H9 (cell line): ENCODE data around the gene FAM177A1. TPM values are rescaled to one million over a fixed set of nuclear protein-coding genes. Genes with fewer than 3 reads are reported as not detected.

Experiments used
- DNase-seq: peaks from one replicate; pipeline ENCODE4 v3.0.0-alpha.2; 2017
- H2AFZ ChIP-seq: one replicate; pipeline ENCODE4 v1.6.1; 2013; ENCODE audit warnings: mild to moderate bottlenecking, low read length, control low read depth, moderate library complexity
- H2AK5ac ChIP-seq: 2 replicates; pipeline ENCODE4 v1.6.1; 2013; ENCODE audit warnings: low read length, control low read depth, mixed read lengths; ENCODE audit not compliant: insufficient read length
- H2BK120ac ChIP-seq: one replicate; pipeline ENCODE4 v1.6.1; 2013; ENCODE audit warnings: low read depth, mild to moderate bottlenecking, low read length, control low read depth, inconsistent platforms; ENCODE audit not compliant: poor library complexity, severe bottlenecking
- H2BK12ac ChIP-seq: 2 replicates; pipeline ENCODE4 v1.6.1; 2013; ENCODE audit warnings: low read length, control low read depth, mixed read lengths, low read depth; ENCODE audit not compliant: insufficient read length
- H2BK15ac ChIP-seq: 2 replicates; pipeline ENCODE4 v1.6.1; 2013; ENCODE audit warnings: low read depth, low read length, control low read depth
- H2BK20ac ChIP-seq: one replicate; pipeline ENCODE4 v1.6.1; 2013; ENCODE audit warnings: low read depth, mild to moderate bottlenecking, low read length, control low read depth, inconsistent platforms; ENCODE audit not compliant: poor library complexity, severe bottlenecking
- H2BK5ac ChIP-seq: 2 replicates; pipeline ENCODE4 v1.6.1; 2013; ENCODE audit warnings: low read length, control low read depth, mixed read lengths; ENCODE audit not compliant: insufficient read length
- H3K14ac ChIP-seq: 2 replicates; pipeline ENCODE4 v1.6.1; 2013; ENCODE audit warnings: low read length, control low read depth; ENCODE audit not compliant: insufficient read depth
- H3K18ac ChIP-seq: 2 replicates; pipeline ENCODE4 v1.6.1; 2013; ENCODE audit warnings: low read depth, mild to moderate bottlenecking, mixed read lengths, low read length, control low read depth; ENCODE audit not compliant: insufficient read length
- H3K23ac ChIP-seq: 2 replicates; pipeline ENCODE4 v1.6.1; 2013; ENCODE audit warnings: low read length, control low read depth, mixed read lengths, low read depth; ENCODE audit not compliant: insufficient read length
- H3K23me2 ChIP-seq: 2 replicates; pipeline ENCODE4 v1.6.1; 2013; ENCODE audit warnings: low read depth, mild to moderate bottlenecking, mixed read lengths, low read length, control low read depth; ENCODE audit not compliant: insufficient read length, poor library complexity, severe bottlenecking
- H3K27ac ChIP-seq: 2 replicates; pipeline ENCODE4 v1.5.1; 2013; ENCODE audit warnings: low read length, control low read depth, mixed read lengths, low read depth; ENCODE audit not compliant: insufficient read length
- H3K27me3 ChIP-seq: 2 replicates; pipeline ENCODE4 v1.6.1; 2013; ENCODE audit warnings: low read length, control low read depth, inconsistent platforms; ENCODE audit not compliant: insufficient read depth
- H3K4ac ChIP-seq: 2 replicates; pipeline ENCODE4 v1.6.1; 2013; ENCODE audit warnings: low read depth, mild to moderate bottlenecking, control low read depth, inconsistent platforms, low read length, moderate library complexity
- H3K4me1 ChIP-seq: 2 replicates; pipeline ENCODE4 v1.6.1; 2013; ENCODE audit warnings: low read length, control low read depth, inconsistent platforms; ENCODE audit not compliant: insufficient read depth
- H3K4me2 ChIP-seq: 2 replicates; pipeline ENCODE4 v1.6.1; 2013; ENCODE audit warnings: low read length, control low read depth, mixed read lengths; ENCODE audit not compliant: insufficient read length, insufficient read depth
- H3K56ac ChIP-seq: 2 replicates; pipeline ENCODE4 v1.6.1; 2013; ENCODE audit warnings: low read depth, mild to moderate bottlenecking, mixed read lengths, low read length, control low read depth; ENCODE audit not compliant: insufficient read length
- H3K79me1 ChIP-seq: 2 replicates; pipeline ENCODE4 v1.6.1; 2013; ENCODE audit warnings: low read depth, mild to moderate bottlenecking, moderate library complexity, low read length, control low read depth, inconsistent platforms; ENCODE audit not compliant: insufficient read depth, poor library complexity, severe bottlenecking
- H3K79me2 ChIP-seq: 2 replicates; pipeline ENCODE4 v1.6.1; 2013; ENCODE audit warnings: low read length, control low read depth, inconsistent platforms; ENCODE audit not compliant: insufficient read depth
- H3K9ac ChIP-seq: 2 replicates; pipeline ENCODE4 v1.6.1; 2013; ENCODE audit warnings: low read length, control low read depth, mixed read lengths; ENCODE audit not compliant: insufficient read length; ENCODE audit errors: extremely low read depth
- H3K9me3 ChIP-seq: one replicate; pipeline ENCODE4 v1.6.1; 2013; ENCODE audit warnings: low read depth, low read length, inconsistent platforms; ENCODE audit not compliant: control insufficient read depth
- H3T11ph ChIP-seq: one replicate; pipeline ENCODE4 v1.6.1; 2013; ENCODE audit warnings: mild to moderate bottlenecking, low read length, control low read depth, inconsistent platforms
- H4K20me1 ChIP-seq: one replicate; pipeline ENCODE4 v1.6.1; 2013; ENCODE audit not compliant: control insufficient read depth, insufficient read length, insufficient read depth
- H4K5ac ChIP-seq: 2 replicates; pipeline ENCODE4 v1.6.1; 2013; ENCODE audit warnings: low read depth, mild to moderate bottlenecking, mixed read lengths, low read length, control low read depth; ENCODE audit not compliant: insufficient read length
- H4K8ac ChIP-seq: replicated peaks from 2 replicates; pipeline ENCODE4 v1.6.1; 2013; ENCODE audit warnings: low read length, control low read depth, mixed read lengths, low read depth; ENCODE audit not compliant: insufficient read length
- H4K91ac ChIP-seq: 2 replicates; pipeline ENCODE4 v1.6.1; 2013; ENCODE audit warnings: low read depth, mild to moderate bottlenecking, moderate library complexity, mixed read lengths, low read length, control low read depth; ENCODE audit not compliant: insufficient read length
- H3K27ac Mint-ChIP-seq, 3 experiments: 2 replicates in 2 of 3; 3 replicates in 1 of 3; pipeline ENCODE4 v1.8.0; 2020 to 2021; ENCODE audit warnings: mixed read lengths in 3 of 3, mild to moderate bottlenecking in 1 of 3, moderate library complexity in 1 of 3
- H3K27me3 Mint-ChIP-seq: 2 replicates; pipeline ENCODE4 v1.8.0; 2021; ENCODE audit warnings: low read depth, mild to moderate bottlenecking, moderate library complexity, mixed read lengths
- H3K36me3 Mint-ChIP-seq, 3 experiments: 2 replicates in 2 of 3; 3 replicates in 1 of 3; pipeline ENCODE4 v1.8.0; 2020 to 2021; ENCODE audit warnings: low read depth in 3 of 3, mixed read lengths in 3 of 3; ENCODE audit not compliant: insufficient read depth in 1 of 3
- H3K4me1 Mint-ChIP-seq, 2 experiments: 2 replicates each; pipeline ENCODE4 v1.8.0; 2020; ENCODE audit warnings: mixed read lengths in 2 of 2
- H3K4me3 Mint-ChIP-seq, 2 experiments: 2 replicates in 1 of 2; 3 replicates in 1 of 2; pipeline ENCODE4 v1.8.0; 2020 to 2021; ENCODE audit warnings: mild to moderate bottlenecking in 2 of 2, mixed read lengths in 2 of 2, moderate library complexity in 1 of 2
- H3K9me3 Mint-ChIP-seq, 2 experiments: 2 replicates in 1 of 2; 3 replicates in 1 of 2; pipeline ENCODE4 v1.8.0; 2020; ENCODE audit warnings: mild to moderate bottlenecking in 2 of 2, mixed read lengths in 2 of 2, moderate library complexity in 1 of 2
- CTCF ChIP-seq: fragments of 200-600 bp; sonication (generic); conservative IDR thresholded peaks from 3 replicates; pipeline ENCODE4 v1.8.0; 2021; ENCODE audit warnings: antibody characterized with exemption, mild to moderate bottlenecking
- WGBS: extraction: QIAGEN DNeasy Blood & Tissue Kit; methylation state at CpG from one replicate; pipeline ENCODE4 v1.1.7; 2013; ENCODE audit warnings: missing lambda C conversion rate, low lambda C conversion rate, mixed read lengths; ENCODE audit not compliant: insufficient read length; ENCODE audit errors: extremely low coverage; 5-methylcytosine and 5-hydroxymethylcytosine counted together
- total RNA-seq: library from RNA; stranded (reverse); gene quantifications from 2 replicates; pipeline ENCODE4 v1.2.1, GENCODE V29; 2021

Gene FAM177A1
- total RNA-seq, 1 experiment from 2014 or later, result 43.1 TPM

GRCh38 chr14:34997762-34998161, 48.3 kb upstream of the FAM177A1 start:
- Histone ChIP-seq H2BK5ac (no peak overlapping the region), H3K79me2 (no peaks in the 10 kb centered on the region), H3K14ac (no peak overlapping the region), H3K4ac (no peak overlapping the region), H3K9ac (no peak overlapping the region), H3K23ac (no peak overlapping the region), H3K9me3 (no peaks in the 10 kb centered on the region), H2AK5ac (no peak overlapping the region), H2AFZ (no peak overlapping the region), H4K8ac (no peak overlapping the region), H4K5ac (no peak overlapping the region), H3K56ac (no peak overlapping the region), H3K27me3 (no peaks in the 10 kb centered on the region), H4K91ac (no peak overlapping the region), H3K4me2 (no peak overlapping the region), H4K20me1 (no peaks in the 10 kb centered on the region), H3K27ac (no peak overlapping the region), H3T11ph (no peak overlapping the region), H3K4me1 (no peaks in the 10 kb centered on the region), H2BK12ac (no peak overlapping the region), H3K23me2 (no peaks in the 10 kb centered on the region), H3K79me1 (no peaks in the 10 kb centered on the region), H3K18ac (no peak overlapping the region), H2BK120ac (no peak overlapping the region), H2BK20ac (no peak overlapping the region), H2BK15ac (no peak overlapping the region)
- WGBS, result no CpG with 5 or more reads among the region's 3 CpGs
- H3K36me3 Mint-ChIP-seq, result peaks cover 0 to 13% (median 7%) of the 10 kb centered on the region in 3 experiments; a peak in 6 of 7 replicates
- no peaks in the 10 kb centered on the region for H3K9me3 Mint-ChIP-seq
- H3K4me3 Mint-ChIP-seq, result no peak overlapping the region
- no peaks in the 10 kb centered on the region for H3K4me1 Mint-ChIP-seq
- peak overlapping the region in 2 of 3 experiments; percentile 35 to 67; a peak in 2 of 7 replicates for H3K27ac Mint-ChIP-seq
- H3K27me3 Mint-ChIP-seq, result no peaks in the 10 kb centered on the region
- no peak for TF ChIP-seq CTCF
- DNase-seq, result no peak
